Measurements from ENCODE around the gene SPEM2.

The SPEM2 gene

DNA sequence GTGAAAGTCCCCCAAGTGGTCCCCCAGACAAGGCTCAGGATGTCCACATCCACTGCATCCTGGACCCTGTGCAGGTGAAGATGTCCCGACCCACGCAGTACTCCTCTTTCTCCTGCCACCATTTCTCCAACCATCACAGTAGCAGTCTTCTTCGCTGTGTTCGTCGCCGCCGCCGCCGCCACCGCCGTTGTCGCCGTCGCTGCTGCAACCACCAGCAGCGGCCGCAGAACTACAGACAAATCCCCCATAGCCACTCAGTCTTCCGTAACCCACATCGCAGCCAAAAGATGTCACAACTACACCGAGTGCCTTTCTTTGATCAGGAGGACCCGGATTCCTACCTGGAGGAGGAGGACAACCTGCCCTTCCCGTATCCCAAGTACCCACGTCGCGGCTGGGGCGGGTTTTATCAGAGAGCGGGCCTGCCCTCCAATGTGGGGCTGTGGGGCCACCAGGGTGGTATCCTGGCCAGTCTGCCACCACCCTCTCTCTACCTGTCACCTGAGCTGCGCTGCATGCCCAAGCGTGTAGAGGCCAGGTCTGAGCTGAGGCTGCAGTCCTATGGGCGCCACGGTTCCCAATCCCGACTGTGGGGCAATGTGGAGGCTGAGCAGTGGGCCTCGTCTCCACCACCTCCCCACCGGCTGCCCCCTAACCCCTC lies 917 bp downstream of the SPEM2 start:
- TF ChIP-seq, protein P1, sequence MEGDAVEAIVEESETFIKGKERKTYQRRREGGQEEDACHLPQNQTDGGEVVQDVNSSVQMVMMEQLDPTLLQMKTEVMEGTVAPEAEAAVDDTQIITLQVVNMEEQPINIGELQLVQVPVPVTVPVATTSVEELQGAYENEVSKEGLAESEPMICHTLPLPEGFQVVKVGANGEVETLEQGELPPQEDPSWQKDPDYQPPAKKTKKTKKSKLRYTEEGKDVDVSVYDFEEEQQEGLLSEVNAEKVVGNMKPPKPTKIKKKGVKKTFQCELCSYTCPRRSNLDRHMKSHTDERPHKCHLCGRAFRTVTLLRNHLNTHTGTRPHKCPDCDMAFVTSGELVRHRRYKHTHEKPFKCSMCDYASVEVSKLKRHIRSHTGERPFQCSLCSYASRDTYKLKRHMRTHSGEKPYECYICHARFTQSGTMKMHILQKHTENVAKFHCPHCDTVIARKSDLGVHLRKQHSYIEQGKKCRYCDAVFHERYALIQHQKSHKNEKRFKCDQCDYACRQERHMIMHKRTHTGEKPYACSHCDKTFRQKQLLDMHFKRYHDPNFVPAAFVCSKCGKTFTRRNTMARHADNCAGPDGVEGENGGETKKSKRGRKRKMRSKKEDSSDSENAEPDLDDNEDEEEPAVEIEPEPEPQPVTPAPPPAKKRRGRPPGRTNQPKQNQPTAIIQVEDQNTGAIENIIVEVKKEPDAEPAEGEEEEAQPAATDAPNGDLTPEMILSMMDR (conservative IDR thresholded peaks at IDR 0.05), result no peak
- TF ChIP-seq ZFX (IDR thresholded peaks at IDR 0.05), result no peak

DNA sequence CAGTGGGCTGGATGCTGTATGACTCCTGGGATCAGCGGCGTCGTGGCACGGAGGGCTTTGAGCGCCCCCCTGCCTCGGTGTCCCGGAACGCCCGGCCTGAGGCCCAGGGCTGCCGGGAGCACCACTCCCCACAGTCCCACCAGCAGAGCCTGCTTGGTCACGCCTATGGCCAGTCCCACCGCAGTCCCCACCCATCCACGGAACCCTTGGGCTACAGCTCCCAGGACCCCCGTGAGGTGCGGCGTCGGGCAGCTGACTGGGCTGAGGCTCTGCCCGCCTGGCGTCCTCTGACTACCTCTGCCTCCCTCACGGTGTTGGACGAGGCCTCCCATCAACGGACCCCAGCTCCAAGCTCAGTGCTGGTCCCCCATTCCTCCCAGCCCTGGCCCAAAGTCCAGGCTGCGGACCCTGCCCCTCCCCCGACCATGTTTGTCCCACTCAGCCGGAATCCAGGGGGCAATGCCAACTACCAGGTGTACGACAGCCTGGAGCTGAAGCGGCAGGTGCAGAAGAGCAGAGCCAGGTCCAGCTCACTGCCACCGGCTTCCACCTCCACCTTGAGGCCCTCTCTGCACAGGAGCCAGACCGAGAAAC lies 1.6 kb downstream of the SPEM2 start:
- no peak overlapping the region for H3K27ac ChIP-seq
- TF ChIP-seq, protein P1 (conservative IDR thresholded peaks at IDR 0.05), result no peak
- TF ChIP-seq ZFX (IDR thresholded peaks at IDR 0.05), result no peak

More for the DNA sequence above, 917 bp downstream of the SPEM2 start:
- no peak overlapping the region for H3K27ac ChIP-seq

DNA sequence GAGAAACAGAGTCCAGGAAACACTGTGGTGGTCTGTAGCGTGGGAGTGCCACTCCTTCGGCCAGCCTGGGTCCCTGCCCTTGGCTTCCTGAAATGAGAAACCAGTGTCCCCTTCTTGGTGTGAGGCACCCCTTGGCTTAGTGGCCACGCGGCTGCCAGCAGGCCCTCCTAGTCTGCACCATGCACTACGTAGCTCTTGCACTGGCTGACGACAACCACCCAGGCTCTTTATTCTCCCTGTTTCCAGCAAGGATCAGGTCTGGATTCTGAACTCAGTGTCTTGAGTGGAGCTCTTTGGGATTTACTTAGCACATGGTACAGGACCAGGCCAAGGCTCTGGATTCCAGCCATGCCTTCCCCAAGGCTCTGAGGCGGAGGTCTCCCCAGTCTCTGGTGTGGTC lies 2.1 kb downstream of the SPEM2 start:
- no peak overlapping the region for H3K27ac ChIP-seq

DNA sequence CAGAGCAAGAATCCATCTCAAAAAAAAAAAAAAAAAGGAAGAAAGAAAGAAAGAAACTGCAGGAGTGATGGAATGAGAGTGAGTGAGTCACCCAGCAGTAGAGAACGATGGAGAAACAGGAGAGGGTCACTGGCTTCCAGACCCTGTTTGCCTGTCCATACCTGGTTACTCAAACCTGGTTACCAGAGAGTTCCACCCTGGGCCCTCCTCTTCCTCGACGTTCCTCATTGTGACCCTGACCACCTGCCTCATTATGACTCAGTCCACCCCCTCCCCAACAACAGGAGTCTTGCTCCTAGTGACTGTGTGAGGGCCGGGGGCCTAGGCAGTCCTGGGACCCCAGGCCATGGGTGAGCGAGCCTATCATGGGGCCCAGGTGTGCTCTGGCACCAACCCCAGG lies 3.1 kb downstream of the SPEM2 start, which contains the start of gene SPEM3:
Gene SPEM3 (plus strand): TSS at position 301 of the 400 bp plus-strand sequence. CDS start 46 bp downstream, at position 347.
- TF ChIP-seq, protein P1 (conservative IDR thresholded peaks at IDR 0.05), result no peak
- no peak for TF ChIP-seq ZFX (IDR thresholded peaks at IDR 0.05)
- H3K27ac ChIP-seq, result no peak within 1 kb of the TSS

More for the DNA sequence above, 2.1 kb downstream of the SPEM2 start:
- no peak for TF ChIP-seq ZFX (IDR thresholded peaks at IDR 0.05)
- TF ChIP-seq, protein P1 (conservative IDR thresholded peaks at IDR 0.05), result no peak

DNA sequence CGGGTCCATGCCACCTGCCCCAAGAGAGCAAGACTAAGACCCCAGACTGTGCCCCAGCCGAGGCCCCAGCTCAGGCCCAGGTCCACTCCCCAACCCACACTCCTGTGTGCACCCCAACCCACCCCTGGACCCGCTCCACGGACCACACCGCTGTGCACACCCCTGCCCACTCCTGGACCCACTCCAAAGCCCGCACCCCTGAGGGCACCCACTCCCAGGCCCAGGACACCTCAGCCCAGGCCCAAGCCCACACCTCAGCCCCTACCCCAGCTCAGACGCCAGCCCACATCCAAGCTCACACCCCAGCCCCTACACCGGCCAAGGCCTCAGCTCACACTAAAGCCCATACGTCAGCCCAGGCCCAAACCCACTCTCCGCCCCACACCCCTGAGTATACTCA lies 4.3 kb downstream of the SPEM2 start:
- no peak overlapping the region for H3K27ac ChIP-seq
- TF ChIP-seq ZFX (IDR thresholded peaks at IDR 0.05), result no peak
- TF ChIP-seq, protein P1 (conservative IDR thresholded peaks at IDR 0.05), result no peak

DNA sequence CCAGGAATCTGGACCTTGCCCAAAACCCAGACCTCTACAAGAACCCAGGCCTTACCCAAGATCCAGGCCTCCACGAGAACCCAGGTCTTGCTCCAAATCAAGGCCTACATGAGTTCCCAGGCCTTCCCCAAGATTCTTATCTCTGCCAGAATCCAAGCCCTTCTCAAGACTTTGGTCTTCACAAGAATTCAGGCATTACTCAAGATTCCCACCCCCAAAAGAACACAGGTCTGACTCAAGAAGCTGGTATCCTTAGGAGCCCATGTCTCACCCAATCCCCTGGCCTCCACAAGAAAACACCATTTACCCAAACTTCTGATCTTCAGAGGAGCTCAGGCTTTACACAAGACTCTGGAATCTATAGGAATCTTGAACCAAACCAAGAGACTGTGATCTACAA lies 5.8 kb downstream of the SPEM2 start:
- H3K27ac ChIP-seq, result no peak overlapping the region
- no peak for TF ChIP-seq ZFX (IDR thresholded peaks at IDR 0.05)
- TF ChIP-seq, protein P1 (conservative IDR thresholded peaks at IDR 0.05), result no peak

DNA sequence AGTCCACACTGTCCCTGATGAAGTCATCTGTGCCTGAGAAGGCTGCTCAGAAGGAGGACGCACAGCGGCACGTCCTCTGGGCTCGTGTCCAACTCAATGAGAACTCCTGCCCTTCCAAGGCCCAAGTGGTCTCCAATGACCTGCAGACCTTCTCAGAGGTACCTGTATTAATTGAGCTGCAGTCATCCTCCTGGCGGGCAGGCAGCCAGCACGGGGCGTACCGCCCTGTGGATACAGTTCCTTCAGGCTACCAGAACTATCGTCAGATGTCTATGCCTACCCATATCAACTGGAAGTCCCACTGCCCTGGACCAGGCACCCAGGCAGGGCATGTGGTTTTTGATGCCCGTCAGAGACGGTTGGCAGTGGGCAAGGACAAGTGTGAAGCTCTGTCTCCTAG lies 6.9 kb downstream of the SPEM2 start:
- H3K27ac ChIP-seq, result no peak overlapping the region
- no peak for TF ChIP-seq ZFX (IDR thresholded peaks at IDR 0.05)
- TF ChIP-seq, protein P1 (conservative IDR thresholded peaks at IDR 0.05), result no peak

Data from C4-2B (cell line).